OCI-LY1 (cell line): ENCODE data around the gene GABPA.

Experiments
- H2AFZ ChIP-seq: fragments of 200-600 bp; sonication (generic), shearing (Covaris generic); 2 replicates; pipeline ENCODE4 v1.6.0; 2014; ENCODE audit warnings: antibody characterized with exemption, mild to moderate bottlenecking, low read length
- H3F3A ChIP-seq: fragments of 200-600 bp; sonication (generic), shearing (Covaris generic); 2 replicates; pipeline ENCODE4 v1.6.0; 2014; ENCODE audit warnings: mild to moderate bottlenecking, antibody characterized with exemption, low read length, moderate library complexity; ENCODE audit not compliant: insufficient read depth
- H3K27ac ChIP-seq: fragments of 200-600 bp; sonication (generic); 2 replicates; pipeline ENCODE4 v1.5.1; 2014; ENCODE audit warnings: low read length, mixed run types, mild to moderate bottlenecking, low read depth; ENCODE audit not compliant: poor library complexity, severe bottlenecking
- H3K27me3 ChIP-seq: fragments of 200-600 bp; sonication (generic); 2 replicates; pipeline ENCODE4 v1.6.0; 2014; ENCODE audit warnings: antibody characterized with exemption, mild to moderate bottlenecking, low read length, moderate library complexity; ENCODE audit not compliant: insufficient read depth
- H3K36me3 ChIP-seq: fragments of 200-600 bp; sonication (generic); 2 replicates; pipeline ENCODE4 v1.6.1; 2014; ENCODE audit warnings: mild to moderate bottlenecking, antibody characterized with exemption, low read length, moderate library complexity, mixed read lengths; ENCODE audit not compliant: insufficient read depth
- H3K4me1 ChIP-seq: fragments of 200-600 bp; sonication (generic); 2 replicates; pipeline ENCODE4 v1.5.1; 2014; ENCODE audit warnings: mild to moderate bottlenecking, low read length, moderate library complexity; ENCODE audit not compliant: insufficient read depth, severe bottlenecking
- H3K4me2 ChIP-seq: fragments of 200-600 bp; sonication (generic), shearing (Covaris generic); 2 replicates; pipeline ENCODE4 v1.6.1; 2014; ENCODE audit warnings: low read length
- H3K4me3 ChIP-seq: fragments of 200-600 bp; sonication (generic); 2 replicates; pipeline ENCODE4 v1.5.1; 2014; ENCODE audit warnings: low read length, low read depth, mild to moderate bottlenecking, mixed read lengths; ENCODE audit not compliant: poor library complexity, severe bottlenecking
- H3K79me2 ChIP-seq: fragments of 200-600 bp; shearing (Covaris generic); 2 replicates; pipeline ENCODE4 v1.6.1; 2016; ENCODE audit warnings: mixed run types, low read length, mixed read lengths; ENCODE audit not compliant: insufficient read depth
- H3K9ac ChIP-seq: fragments of 200-600 bp; sonication (generic), shearing (Covaris generic); 2 replicates; pipeline ENCODE4 v1.6.1; 2014; ENCODE audit warnings: mild to moderate bottlenecking, low read length, mixed read lengths
- H3K9me2 ChIP-seq: fragments of 200-600 bp; sonication (generic), shearing (Covaris generic); 2 replicates; pipeline ENCODE4 v1.6.1; 2014; ENCODE audit warnings: low read depth, mild to moderate bottlenecking, low read length, mixed read lengths
- H3K9me3 ChIP-seq: fragments of 200-600 bp; shearing (Covaris generic); 2 replicates; pipeline ENCODE4 v1.6.1; 2014; ENCODE audit warnings: low read length, mixed read lengths
- H4K20me1 ChIP-seq: fragments of 200-600 bp; sonication (generic), shearing (Covaris generic); 2 replicates; pipeline ENCODE4 v1.6.0; 2016; ENCODE audit warnings: mild to moderate bottlenecking, low read length; ENCODE audit not compliant: insufficient read depth
- CTCF ChIP-seq: fragments of 200-600 bp; sonication (generic), shearing (Covaris generic); IDR thresholded peaks from 2 replicates; pipeline ENCODE4 v1.5.1; 2017; ENCODE audit warnings: mild to moderate bottlenecking, antibody characterized with exemption, low read length, moderate library complexity, mixed read lengths
- EZH2 ChIP-seq: fragments of 200-600 bp; sonication (generic), shearing (Covaris generic); IDR thresholded peaks from 2 replicates; pipeline ENCODE4 v1.8.0; 2017; ENCODE audit warnings: borderline replicate concordance, mixed run types, mild to moderate bottlenecking, antibody characterized with exemption, low read length, moderate library complexity, mixed read lengths

Gene GABPA

GRCh38 chr21:25818121-25818520 is 83.3 kb downstream of the GABPA start:
- H3K9me2 ChIP-seq = no peaks in the 10 kb centered on the region
- no peaks in the 10 kb centered on the region for H3F3A ChIP-seq
- no peaks in the 10 kb centered on the region for H3K79me2 ChIP-seq
- H3K9ac ChIP-seq = no peak overlapping the region
- H3K36me3 ChIP-seq = no peaks in the 10 kb centered on the region
- no peaks in the 10 kb centered on the region for H3K27me3 ChIP-seq
- no peaks in the 10 kb centered on the region for H3K4me1 ChIP-seq
- no peak overlapping the region for H3K27ac ChIP-seq
- H4K20me1 ChIP-seq = no peaks in the 10 kb centered on the region
- H3K4me3 ChIP-seq = no peak overlapping the region
- TF ChIP-seq CTCF (no peak), EZH2 (no peak)
- no peak overlapping the region for H3K4me2 ChIP-seq
- H3K9me3 ChIP-seq = no peaks in the 10 kb centered on the region
- H2AFZ ChIP-seq = no peak overlapping the region

- H3K4me2 ChIP-seq = no peak overlapping the region
- no peaks in the 10 kb centered on the region for H3K4me1 ChIP-seq
- H4K20me1 ChIP-seq = no peaks in the 10 kb centered on the region
- no peaks in the 10 kb centered on the region for H3K9me2 ChIP-seq
- H3K9me3 ChIP-seq = no peaks in the 10 kb centered on the region
- H2AFZ ChIP-seq = no peak overlapping the region
- no peaks in the 10 kb centered on the region for H3K27me3 ChIP-seq
- H3K36me3 ChIP-seq = no peaks in the 10 kb centered on the region
- no peak overlapping the region for H3K9ac ChIP-seq
- H3K27ac ChIP-seq = no peak overlapping the region
- H3K79me2 ChIP-seq = no peaks in the 10 kb centered on the region
- TF ChIP-seq EZH2 = no peak
- TF ChIP-seq CTCF = no peak
- H3F3A ChIP-seq = no peaks in the 10 kb centered on the region
- H3K4me3 ChIP-seq = no peak overlapping the region
Measured at GRCh38 chr21:25818551-25818950, 83.8 kb downstream of the GABPA start.
